ENCODE data around the gene HOMER3.

Gene HOMER3

GRCh38 chr19:18883526-18884304, 57.3 kb downstream of the HOMER3 start:
- no peaks in the 10 kb centered on the region for H3K27me3 ChIP-seq
- intact Hi-C loops (cut with DNase I; ENCODE audit: low total_unique reads) = no loop called here
- TF ChIP-seq CTCF (IDR thresholded peaks at IDR 0.05) = no peak
- H3K9me3 ChIP-seq = no peaks in the 10 kb centered on the region
- H3K27ac ChIP-seq = no peak overlapping the region
- H3K36me3 ChIP-seq = no peaks in the 10 kb centered on the region
- no peak overlapping the region for H3K4me3 ChIP-seq
- DNase-seq = no peak
- H3K4me1 ChIP-seq = no peaks in the 10 kb centered on the region

GRCh38 chr19:18881491-18881890, 59.5 kb downstream of the HOMER3 start:
- Histone ChIP-seq H3K27ac (no peak overlapping the region), H3K4me3 (no peak overlapping the region), H3K27me3 (no peaks in the 10 kb centered on the region), H3K9me3 (no peaks in the 10 kb centered on the region), H3K4me1 (no peaks in the 10 kb centered on the region), H3K36me3 (peaks cover 0 to 8% (median 0%) of the 10 kb centered on the region in 3 donors)
- DNase-seq = no peak
- intact Hi-C loops (cut with DNase I; ENCODE audit: low total_unique reads) = no loop called here
- no peak for TF ChIP-seq CTCF (IDR thresholded peaks at IDR 0.05)

GRCh38 chr19:18879579-18880373, 61.2 kb downstream of the HOMER3 start:
- H3K4me1 ChIP-seq = no peaks in the 10 kb centered on the region
- no peaks in the 10 kb centered on the region for H3K27me3 ChIP-seq
- peaks cover 0 to 8% (median 0%) of the 10 kb centered on the region in 3 donors for H3K36me3 ChIP-seq
- H3K9me3 ChIP-seq = no peaks in the 10 kb centered on the region
- intact Hi-C loops (cut with DNase I; ENCODE audit: low total_unique reads) = no loop called here
- H3K4me3 ChIP-seq = no peak overlapping the region
- TF ChIP-seq CTCF (IDR thresholded peaks at IDR 0.05) = no peak
- DNase-seq = no peak
- no peak overlapping the region for H3K27ac ChIP-seq

Measured in tibial artery (tissue), 4 donors.